ENCODE data around the gene CCDC142. TPM values are rescaled to one million over a fixed set of nuclear protein-coding genes. Genes with fewer than 3 reads are reported as not detected.

CCDC142 gene
- total and polyA plus RNA-seq, 8 donors = 3.2 to 78.2 (median 21.2) TPM

- Histone ChIP-seq H3K27me3 (no peaks in the 10 kb centered on the region), H3K27ac (peak overlapping the region; percentile 68 to 96 (median 91)), H3K9me3 (no peaks in the 10 kb centered on the region), H3K4me3 (peak overlapping the region; percentile 78 to 94 (median 92)), H3K4me1 (peaks cover 25 to 50% (median 35%) of the 10 kb centered on the region in 4 donors), H3K36me3 (peaks cover 23 to 57% (median 45%) of the 10 kb centered on the region in 4 donors)
- no peak for TF ChIP-seq POLR2AphosphoS5 (IDR thresholded peaks at IDR 0.05)
- no peak for TF ChIP-seq CTCF (IDR thresholded peaks at IDR 0.05)
- TF ChIP-seq EP300 (IDR thresholded peaks at IDR 0.05) = no peak
- TF ChIP-seq POLR2A (IDR thresholded peaks at IDR 0.05) = no peak
- 1 to 3% (median 2%) methylated on average over 24 to 54 of the region's 54 CpGs for WGBS, 5 donors
- intact Hi-C loops (cut with DNase I; ENCODE audit: low total_unique reads) = loop anchor here (10.0 kb wide), 1 partner anchor 54 kb away; no protein-coding TSS in a partner anchor
- peak; percentile 41 to 76 for DNase-seq
Measured at GRCh38 chr2:74530239-74531187, 47.7 kb upstream of the CCDC142 start.

- Histone ChIP-seq H3K9me3 (no peaks in the 10 kb centered on the region), H3K27ac (peak within 1 kb of the TSS; percentile 68 to 96 (median 91)), H3K4me1 (peaks cover 25 to 53% (median 35%) of the 10 kb centered on the region in 4 donors), H3K27me3 (no peaks in the 10 kb centered on the region), H3K4me3 (peak within 1 kb of the TSS; percentile 78 to 94 (median 92)), H3K36me3 (peaks cover 23 to 59% (median 47%) of the 10 kb centered on the region in 4 donors)
- intact Hi-C loops (cut with DNase I; ENCODE audit: low total_unique reads) = loop anchor here (10.0 kb wide), 1 partner anchor 55 kb away; no protein-coding TSS in a partner anchor
- DNase-seq = peak; percentile 99 to 100
- TF ChIP-seq EP300 (IDR thresholded peaks at IDR 0.05) = no peak
- TF ChIP-seq CTCF (IDR thresholded peaks at IDR 0.05) = peak in 1 of 7 experiments; percentile 6
- peak; percentile 83 to 97 (median 91) for TF ChIP-seq POLR2AphosphoS5 (IDR thresholded peaks at IDR 0.05)
- peak in 1 of 4 donors; percentile 70 for TF ChIP-seq POLR2A (IDR thresholded peaks at IDR 0.05)
- WGBS, 5 donors = 0 to 1% (median 0%) methylated on average over 22 to 87 of the region's 87 CpGs
Measured at GRCh38 chr2:74529357-74530238, 46.8 kb upstream of the CCDC142 start, which contains the start of the genes AUP1 and HTRA2. TSS of gene AUP1 (minus strand) at chr2:74529706. CDS start at chr2:74529629, 77 bp downstream. TSS of gene HTRA2 (plus strand) at chr2:74529933. CDS start at chr2:74530007, 74 bp downstream.

- peaks cover 25 to 53% (median 35%) of the 10 kb centered on the region in 4 donors for H3K4me1 ChIP-seq
- TF ChIP-seq EP300 (IDR thresholded peaks at IDR 0.05) = no peak
- no peak for TF ChIP-seq CTCF (IDR thresholded peaks at IDR 0.05)
- TF ChIP-seq POLR2AphosphoS5 (IDR thresholded peaks at IDR 0.05) = no peak
- H3K9me3 ChIP-seq = no peaks in the 10 kb centered on the region
- H3K4me3 ChIP-seq = peak overlapping the region; percentile 78 to 94 (median 92)
- 14 to 17% (median 14%) methylated on average over 24 to 29 of the region's 29 CpGs for WGBS, 5 donors
- no peak for DNase-seq
- peak overlapping the region; percentile 68 to 96 (median 91) for H3K27ac ChIP-seq
- intact Hi-C loops (cut with DNase I; ENCODE audit: low total_unique reads) = no loop called here
- no peaks in the 10 kb centered on the region for H3K27me3 ChIP-seq
- peaks cover 23 to 52% (median 44%) of the 10 kb centered on the region in 4 donors for H3K36me3 ChIP-seq
Measured at GRCh38 chr2:74528600-74529356, 46.0 kb upstream of the CCDC142 start.

Measured in stomach (tissue), 9 donors.